ENCODE data around the gene FOXL2NB.
A peak's percentile ranks its signal among the peaks of the same experiment; 100 is the strongest.

FOXL2NB gene

DNA sequence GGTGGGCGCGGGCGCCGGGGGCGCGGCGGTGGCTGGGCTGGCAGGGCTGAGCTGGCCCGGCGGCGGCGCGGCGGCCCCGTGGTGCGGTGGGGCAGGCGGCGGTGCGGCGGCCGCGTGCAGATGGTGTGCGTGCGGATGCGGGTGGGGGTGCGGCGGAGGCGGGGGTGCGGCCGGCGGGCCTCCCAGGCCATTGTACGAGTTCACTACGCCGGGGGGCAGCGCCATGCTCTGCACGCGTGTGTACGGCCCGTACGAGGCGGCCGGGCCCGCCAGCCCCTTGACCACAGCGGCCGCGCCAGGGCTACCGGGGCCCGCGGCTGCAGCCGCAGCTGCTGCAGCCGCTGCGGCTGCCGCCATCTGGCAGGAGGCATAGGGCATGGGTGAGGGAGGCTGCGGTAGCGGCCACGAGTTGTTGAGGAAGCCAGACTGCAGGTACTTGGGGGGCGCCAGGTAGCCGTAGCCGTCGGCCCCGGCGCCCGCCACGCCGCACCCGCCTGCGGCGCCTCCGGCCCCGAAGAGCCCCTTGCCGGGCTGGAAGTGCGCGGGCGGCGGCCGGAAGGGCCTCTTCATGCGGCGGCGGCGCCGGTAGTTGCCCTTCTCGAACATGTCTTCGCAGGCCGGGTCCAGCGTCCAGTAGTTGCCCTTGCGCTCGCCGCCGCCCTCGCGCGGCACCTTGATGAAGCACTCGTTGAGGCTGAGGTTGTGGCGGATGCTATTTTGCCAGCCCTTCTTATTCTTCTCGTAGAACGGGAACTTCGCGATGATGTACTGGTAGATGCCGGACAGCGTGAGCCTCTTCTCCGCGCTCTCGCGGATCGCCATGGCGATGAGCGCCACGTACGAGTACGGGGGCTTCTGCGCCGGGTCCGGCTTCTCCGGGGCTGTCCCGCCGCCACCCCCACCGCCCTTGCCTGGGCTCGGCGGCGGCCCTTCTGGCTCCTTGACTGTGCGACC, 1.0 kb upstream of the FOXL2NB start:
- DNase-seq, result peak; percentile 43

GRCh38 chr3:138947495-138948121, 591 bp downstream of the FOXL2NB start:
- no peak for DNase-seq

DNA sequence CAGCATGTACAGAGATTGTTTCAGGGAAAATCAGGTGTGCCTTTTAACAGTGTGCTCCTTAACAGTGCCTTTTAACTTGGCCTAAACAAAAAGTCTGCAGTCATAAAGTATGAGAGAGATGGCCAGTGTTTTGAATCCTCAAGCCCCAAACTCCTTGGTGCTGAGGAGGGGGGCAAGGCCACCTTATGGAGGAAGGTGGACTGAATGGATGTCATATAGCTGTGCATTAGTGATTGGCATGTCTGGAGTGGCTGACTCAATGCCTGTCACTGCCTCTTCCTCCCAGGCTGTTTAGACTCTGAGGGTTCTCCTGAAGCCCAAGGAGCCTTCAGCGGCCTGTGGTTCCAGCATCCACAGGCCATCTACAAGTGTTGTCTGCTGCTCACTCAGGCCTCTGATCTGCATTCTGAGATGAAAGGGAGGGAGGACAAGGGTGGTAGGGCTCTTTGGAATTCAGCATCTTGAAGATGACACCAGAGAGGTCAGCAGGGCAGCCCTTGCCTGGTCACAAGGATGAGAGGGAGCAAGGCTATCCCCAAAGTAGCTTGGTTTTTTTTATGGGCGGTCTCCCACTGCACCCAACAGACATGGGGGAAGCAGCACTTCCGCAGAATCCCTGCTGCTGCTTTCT, 1.5 kb downstream of the FOXL2NB start:
- no peak for DNase-seq

DNA sequence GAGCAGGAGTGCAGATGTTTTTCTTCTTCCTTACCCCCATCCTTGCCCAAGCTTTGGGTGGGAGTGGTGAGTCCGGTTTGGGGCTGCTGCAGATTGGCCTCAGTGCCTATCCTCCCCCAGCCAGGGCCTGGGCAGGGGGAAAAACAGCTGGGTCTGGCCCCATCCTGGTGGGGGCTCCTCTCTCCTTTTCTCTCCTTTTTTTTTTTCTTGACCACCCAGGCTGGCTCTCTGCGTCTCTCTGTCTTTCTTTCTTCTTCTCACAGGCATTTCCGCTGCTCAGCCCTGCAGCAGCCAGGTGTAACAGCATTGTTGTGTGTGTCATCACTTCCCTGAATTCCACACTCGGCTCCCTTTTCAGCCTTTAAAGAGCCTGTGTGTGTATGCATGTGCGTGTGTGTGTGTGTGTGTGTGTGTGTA, 2.0 kb downstream of the FOXL2NB start:
- DNase-seq, result no peak

DNA sequence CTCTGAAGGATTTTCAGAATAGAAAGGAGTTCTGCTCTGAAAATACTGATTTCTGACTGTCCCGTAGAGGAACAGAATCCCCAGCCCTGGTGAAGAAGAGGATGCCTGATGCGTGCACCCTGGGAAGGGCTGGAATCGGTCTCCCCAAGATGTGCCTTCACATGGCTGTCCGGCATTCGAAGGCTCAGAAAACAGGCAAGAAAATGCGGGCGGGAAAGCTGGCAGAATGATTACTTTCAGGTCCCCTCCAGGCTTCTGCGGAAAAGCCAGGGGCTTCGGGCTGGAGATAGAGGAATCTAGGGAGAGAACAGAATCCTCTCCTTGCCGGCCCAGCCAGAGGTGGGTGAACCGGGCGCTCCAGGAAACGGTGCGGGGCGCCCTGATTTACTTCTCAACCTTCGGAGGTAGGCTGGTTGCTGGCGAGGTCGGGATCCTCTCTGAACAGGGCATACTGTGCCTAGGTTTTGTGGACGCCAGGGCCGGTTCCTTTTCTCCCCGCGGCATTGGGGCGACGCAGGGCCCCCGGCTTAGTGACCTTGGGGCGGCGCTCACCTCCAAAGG, 2.5 kb downstream of the FOXL2NB start:
- no peak for DNase-seq

DNA sequence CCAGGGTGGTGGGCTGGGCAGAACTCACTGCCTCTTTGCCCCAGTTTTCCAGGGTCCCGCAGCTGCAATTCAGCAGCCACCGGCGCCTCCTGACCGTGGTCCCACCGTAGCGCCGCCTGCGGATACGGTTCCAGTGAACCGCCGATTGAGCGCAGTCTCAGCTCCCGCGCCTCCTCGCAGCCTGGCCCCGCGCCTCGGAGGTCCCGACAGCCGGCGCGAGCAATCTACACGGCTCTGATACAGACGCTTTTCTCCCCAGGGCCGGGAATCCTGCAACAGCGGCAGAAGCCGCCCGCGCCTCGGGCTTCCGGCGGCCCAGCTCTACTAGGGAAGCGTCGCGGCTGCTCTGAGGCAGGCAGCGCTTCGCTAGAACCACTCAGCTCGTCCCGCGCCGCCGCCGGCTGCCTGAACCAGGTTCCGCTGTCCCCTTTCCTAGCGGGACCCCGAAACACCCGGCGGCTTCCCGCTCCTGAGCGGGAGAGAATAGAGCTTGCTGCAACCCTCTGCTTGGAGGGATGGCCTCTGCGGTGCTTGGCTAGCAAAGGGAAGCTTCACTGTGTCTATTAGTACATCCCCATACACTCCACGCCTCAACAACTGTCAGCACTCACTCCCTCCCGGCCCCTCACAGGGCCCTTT, 3.1 kb downstream of the FOXL2NB start:
- DNase-seq, result no peak

GRCh38 chr3:138950701-138951100, 3.7 kb downstream of the FOXL2NB start:
- DNase-seq, result no peak

DNA sequence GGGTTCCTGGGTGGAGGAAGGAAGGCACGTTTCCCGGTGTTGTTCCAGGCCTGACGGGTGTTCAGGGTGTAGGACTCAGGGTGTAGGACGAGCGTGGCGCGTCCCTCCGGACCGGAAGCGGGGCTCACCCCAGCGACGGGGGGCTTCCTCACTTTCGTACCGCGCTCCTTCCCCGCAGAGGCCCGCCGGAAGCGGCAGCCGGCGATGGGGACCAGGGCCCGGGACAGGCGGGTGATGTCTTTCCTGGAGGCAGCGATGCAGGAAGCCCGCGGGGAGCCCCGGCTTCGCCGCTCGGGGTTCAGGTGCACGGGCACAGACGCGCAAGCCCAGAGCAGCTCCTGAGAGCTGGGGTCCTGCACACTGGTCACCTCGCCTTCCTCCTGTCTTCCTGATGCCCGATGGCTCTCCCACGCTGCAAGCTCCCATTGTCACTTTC, 13.4 kb downstream of the FOXL2NB start:
- no peak for DNase-seq

DNA sequence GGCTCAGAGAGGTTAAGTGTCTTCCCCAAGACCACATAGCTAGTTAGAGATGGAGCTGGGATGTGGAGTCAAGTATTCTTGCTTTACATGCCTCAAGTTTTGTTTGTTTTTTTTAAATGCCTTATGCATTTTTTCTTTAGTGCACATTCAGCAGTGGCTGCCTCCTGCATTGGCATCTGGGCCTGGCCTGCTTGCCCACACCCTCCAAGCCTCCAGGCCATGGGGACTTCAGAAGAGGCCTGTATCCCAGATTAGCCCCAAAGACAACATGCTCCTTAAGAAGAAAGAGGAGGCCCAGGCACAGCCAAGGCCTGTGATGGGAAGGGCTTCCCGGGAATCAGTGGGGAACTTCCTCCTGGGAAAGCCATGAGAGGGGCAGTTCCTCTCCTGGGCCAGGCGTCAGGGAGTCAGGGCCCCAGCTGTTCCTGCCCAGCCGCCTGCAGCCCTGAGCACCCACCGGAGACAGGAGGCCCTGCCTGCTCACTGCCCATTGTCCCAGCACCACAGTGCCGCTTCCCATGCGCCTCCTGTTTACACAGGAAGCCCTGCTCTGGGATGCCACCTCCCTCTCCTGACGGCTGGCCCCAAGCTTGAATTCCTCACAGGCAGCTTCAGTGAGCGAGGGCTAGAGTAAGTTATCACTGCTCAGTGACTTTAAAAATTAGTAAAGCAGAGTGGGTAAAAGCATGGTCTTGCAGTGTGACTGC, 16.0 kb downstream of the FOXL2NB start:
- no peak for DNase-seq

DNA sequence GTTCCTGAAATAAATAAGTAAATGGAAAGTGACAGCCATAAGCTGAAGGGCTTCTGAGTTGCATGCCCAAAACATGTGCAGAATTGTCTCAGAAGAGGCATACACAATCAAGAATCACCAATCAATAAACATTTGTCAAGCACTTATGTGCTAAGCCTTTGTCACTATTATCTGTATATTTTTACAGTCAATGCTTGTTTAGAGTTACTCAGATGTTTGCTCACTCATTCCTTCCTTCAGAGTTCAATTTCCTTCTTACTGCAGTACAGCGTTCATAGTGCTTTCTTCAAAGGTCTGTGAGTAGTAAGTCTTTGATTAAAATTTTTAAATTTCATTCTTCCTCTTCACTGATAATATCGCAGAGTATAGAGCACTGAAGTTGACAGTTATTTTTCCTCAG, 17.2 kb downstream of the FOXL2NB start:
- no peak for DNase-seq

GRCh38 chr3:138964923-138965322, 17.9 kb downstream of the FOXL2NB start:
- no peak for DNase-seq

- no peak for DNase-seq
These were observed 24.8 kb downstream of the FOXL2NB start for GRCh38 chr3:138971766-138972320.

DNA sequence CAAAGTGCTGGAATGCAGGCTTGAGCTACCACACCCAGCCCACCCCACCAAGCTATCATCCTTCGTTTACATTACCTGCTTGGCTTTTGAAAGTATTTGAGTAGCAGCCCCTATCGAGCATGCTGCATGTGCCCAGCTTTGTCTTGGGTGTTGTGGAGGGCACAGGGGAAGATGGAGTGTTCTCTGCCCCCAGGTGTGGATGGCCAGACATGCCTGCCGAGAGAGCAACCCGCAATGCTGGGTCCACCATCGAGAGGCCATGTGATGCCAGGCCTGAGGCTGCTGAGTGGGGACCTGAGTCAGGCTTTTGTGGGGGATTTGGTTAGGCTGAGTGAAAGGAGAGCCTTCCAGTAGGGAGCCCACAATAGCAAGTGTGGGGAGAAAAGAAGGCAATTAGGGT, 25.9 kb downstream of the FOXL2NB start:
- no peak for DNase-seq

- DNase-seq, result no peak
These were observed 27.4 kb downstream of the FOXL2NB start for GRCh38 chr3:138974462-138974861.

DNA sequence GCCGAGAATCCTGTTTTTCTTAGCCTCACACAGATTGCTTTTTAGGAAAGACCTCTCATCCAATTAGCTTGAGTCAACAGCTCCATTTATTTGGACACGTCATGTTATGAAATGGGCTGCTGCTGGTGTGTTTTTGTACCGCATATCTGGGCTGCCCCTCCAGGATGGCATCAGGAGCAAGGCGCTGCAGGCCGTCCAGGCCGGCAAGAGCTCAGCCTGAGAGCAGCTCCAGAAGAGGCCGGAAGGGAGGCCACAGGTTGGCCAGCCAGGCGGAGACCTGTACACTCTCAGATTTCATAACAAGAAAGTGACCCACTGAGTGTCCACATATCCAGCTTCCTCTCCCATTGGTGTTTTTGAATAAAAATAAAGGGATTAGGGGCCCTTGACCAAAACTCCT, 28.3 kb downstream of the FOXL2NB start:
- DNase-seq, result no peak

- DNase-seq, result no peak
These were observed 29.0 kb downstream of the FOXL2NB start for GRCh38 chr3:138976047-138976446.

- DNase-seq, result no peak
These were observed 37.8 kb downstream of the FOXL2NB start for GRCh38 chr3:138984816-138985215.

GRCh38 chr3:138985932-138986331, 38.9 kb downstream of the FOXL2NB start:
- DNase-seq, result no peak

GRCh38 chr3:138987181-138987580, 40.2 kb downstream of the FOXL2NB start:
- no peak for DNase-seq

DNA sequence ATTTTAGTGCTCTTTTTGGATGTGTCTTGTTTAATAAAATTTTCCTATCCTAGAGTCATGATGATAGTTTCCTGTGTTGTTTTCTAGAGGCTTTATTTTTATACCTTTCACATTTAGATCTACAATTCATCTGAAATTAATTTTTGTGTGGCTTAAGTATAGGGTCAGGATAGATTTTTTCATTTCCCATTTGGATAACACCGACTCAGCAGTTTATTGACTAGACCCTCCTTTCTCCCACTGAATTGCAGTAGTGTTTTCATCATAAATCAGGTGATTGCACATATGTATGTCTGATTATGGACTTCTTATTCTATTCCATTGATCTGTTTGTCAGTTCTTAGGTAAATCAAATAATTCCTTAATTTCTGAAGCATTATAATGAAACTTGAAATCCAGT, 48.7 kb downstream of the FOXL2NB start:
- no peak for DNase-seq
